HG02798 (cell line): Measurements from ENCODE around the gene ASAP2.
"Not testable (repeated sequence)": the region's sequence is repeated elsewhere in the genome, so short reads cannot be mapped to it uniquely, and the experiment has no call there.

Experiments
- ATAC-seq: cut with Tn5 transposase; IDR thresholded peaks from one replicate; pipeline ENCODE4 v1.9.1; 2021; ENCODE audit warnings: mild to moderate bottlenecking; ENCODE audit not compliant: unreplicated experiment, poor library complexity

Gene ASAP2

GRCh38 chr2:9390151-9390850 is 183.7 kb downstream of the ASAP2 start:
- ATAC-seq: no peak

DNA sequence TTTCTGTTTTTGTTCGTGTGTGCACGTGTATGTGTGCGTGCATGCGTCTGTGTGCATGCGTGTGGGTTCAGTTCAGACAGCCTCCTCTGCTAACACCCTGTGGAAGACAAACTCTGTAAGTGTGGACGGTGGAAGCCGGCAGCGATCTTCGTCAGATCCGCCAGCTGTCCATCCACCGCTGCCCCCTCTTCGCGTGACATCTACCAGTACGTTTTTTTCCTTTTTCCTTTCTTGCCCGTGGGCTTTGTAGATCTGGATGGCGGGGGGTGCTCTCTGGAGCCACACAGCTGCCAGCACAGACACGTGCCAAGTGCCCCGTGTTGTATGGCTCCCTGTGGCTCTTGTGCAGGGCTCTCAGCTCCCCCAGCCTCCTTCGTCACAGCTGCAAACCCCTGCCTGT is 184.4 kb downstream of the ASAP2 start:
- ATAC-seq: no peak

- ATAC-seq: no peak
Observed at GRCh38 chr2:9391961-9392720, 185.5 kb downstream of the ASAP2 start.

DNA sequence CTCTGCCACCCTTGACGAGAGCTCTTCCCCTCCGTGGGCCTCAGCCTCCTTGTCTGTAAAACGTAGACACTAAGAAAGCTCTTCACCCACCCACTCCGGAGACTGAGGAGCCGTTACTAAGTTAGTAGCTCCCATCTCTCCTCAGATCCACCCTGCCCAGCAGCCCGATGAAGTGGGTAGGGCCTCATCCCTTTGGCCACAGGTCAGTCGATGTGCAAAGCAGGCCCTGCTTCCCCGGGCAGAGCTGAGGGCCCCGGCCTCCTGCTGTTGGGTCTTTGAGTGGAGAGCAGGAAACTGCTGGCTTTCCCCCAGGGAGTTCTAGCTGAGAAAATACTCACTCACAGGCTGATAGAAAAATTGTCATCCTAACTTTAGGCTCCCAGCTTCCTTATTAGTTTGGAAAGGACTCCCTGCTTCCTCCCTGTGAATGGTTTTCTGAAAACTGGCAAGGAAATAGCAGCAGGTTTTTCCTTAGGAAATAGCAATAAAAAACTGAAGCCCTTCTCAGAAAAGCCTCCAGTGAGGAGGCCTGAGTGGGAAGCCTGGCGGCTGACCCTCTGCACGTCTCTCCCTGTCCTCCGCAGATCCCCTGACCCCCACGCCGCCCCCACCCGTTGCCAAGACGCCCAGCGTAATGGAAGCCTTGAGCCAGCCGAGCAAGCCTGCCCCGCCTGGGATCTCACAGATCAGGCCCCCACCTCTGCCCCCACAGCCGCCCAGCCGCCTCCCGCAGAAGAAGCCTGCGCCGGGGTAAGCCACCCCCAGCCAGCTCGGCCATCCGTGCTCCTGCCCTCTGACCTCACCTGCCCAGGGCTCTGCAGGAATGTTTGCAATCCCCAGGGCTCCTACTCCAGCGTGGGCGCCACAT is 186.5 kb downstream of the ASAP2 start:
- no peak for ATAC-seq

- no peak for ATAC-seq
Observed at GRCh38 chr2:9394816-9395215, 188.2 kb downstream of the ASAP2 start.

- ATAC-seq: no peak
Observed at GRCh38 chr2:9397201-9397600, 190.6 kb downstream of the ASAP2 start.

- ATAC-seq: not testable (repeated sequence)
Observed at GRCh38 chr2:9398251-9398650, 191.6 kb downstream of the ASAP2 start.

DNA sequence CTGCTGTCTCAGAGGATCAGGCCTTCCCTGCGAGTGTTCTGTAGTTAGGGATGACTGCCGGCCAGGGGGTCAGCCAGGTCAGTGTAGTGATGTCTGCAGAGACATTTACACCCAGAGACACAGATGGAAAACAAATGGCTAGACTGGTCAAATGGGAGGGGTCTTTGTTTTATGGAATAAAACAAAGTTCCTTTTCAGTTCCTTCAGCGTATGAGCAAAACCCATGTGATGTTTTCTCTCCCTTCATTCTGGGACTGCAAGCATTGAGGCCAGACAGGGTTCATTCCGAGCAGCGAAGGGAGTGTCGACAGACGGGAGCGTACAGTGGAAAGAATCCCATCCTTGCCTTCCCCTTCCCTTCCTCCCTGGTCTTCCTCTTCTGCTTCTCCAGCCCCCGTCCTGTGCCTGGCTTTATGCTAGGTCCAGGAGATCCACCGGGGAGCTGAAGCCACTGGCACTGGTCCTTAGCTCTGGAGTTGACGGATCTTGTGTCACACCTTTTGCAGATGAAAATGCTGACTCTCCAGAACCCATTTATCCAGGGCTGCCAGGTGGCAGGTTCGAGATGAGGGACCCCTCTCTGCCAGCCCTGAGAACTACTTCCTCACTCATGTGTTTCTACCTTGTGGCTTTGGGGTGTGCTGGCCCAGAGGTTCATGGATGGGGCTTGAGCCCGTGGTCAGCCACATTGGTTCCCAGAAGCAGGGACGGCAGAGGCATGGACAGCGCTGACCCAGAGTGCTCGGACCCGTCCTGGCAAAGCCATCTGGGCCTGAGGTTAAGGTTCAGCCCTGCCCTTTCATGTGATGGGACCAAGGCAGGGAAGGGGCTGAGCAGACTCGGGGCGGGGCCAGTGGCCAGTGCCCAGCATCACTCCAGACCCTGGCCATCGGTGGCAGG is 192.5 kb downstream of the ASAP2 start:
- ATAC-seq: no peak

DNA sequence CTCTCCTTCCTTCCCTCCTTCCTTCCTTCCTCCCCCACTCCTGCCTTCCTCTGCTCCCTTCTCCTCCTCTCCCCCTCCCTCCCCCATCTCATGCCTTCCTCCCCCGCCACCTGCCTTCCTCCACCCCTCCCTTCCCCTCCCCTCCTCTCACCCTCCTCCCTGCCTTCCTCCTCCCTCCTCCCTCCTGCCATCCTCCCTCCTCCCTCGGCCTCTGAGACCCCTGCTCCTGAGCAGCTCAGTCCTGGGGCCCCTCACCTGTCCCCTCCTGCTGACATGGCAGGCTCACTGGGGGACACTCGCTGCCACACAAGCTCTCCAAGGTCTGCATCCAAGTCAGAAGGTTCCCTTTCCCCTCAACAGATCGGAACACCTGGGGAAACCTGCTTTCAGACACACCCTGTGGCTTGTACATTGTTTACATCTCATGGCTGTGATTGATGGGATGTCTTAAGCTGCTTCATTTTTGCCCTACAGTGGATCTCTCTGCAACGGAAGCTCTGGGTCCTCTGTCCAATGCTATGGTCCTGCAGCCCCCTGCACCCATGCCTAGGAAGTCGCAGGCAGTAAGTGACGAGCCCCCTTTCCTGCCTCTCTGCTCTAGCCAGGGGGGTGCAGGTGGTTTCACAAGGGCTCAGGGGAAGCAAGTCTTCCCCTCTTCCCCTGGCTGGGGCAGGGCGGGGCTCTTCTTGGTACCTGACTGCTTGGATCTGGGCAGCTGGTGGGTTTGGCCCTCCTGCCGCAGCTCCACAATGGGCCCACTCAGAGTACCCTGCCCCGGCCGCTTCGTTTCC is 193.9 kb downstream of the ASAP2 start:
- no peak for ATAC-seq

- ATAC-seq: no peak
Observed at GRCh38 chr2:9401059-9401547, 194.5 kb downstream of the ASAP2 start.

- no peak for ATAC-seq
Observed at GRCh38 chr2:9401646-9402371, 195.2 kb downstream of the ASAP2 start.

DNA sequence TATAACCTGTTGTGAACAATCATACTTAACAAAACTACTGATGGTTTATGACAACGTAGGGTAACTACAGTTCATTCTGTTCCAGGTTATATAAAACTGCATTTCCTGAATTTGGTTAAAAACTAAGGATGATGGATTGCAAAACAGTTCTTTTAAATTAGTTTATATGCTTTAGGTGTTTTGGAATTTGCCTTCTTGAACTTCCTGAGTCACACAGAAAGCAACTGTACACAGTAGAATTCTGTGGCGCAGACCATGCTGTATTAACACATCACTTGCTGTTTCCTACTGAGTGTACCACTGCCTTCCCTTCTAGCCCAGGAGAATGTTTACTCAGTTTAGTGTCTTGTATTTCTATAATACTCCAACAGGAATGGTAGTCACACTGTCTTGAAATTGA is 197.3 kb downstream of the ASAP2 start:
- ATAC-seq: no peak

DNA sequence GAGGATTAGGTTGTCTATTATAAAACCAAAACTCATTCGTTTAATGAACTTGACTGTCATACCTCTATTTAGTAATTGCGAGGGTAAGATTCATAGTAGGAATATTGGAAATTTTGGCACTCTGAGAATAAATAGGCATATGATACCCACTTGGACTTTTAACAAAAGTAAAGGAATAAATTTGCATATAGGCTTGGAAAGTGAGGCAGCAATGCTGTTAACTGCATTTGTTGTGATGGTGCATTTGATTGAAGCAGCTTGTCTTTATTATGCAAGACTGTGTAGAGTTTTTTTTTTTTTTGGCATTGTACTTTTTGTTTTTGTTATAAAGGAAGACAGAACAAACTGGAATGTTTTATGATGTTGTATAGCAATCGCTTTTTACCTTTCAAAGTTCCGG is 197.8 kb downstream of the ASAP2 start:
- no peak for ATAC-seq

DNA sequence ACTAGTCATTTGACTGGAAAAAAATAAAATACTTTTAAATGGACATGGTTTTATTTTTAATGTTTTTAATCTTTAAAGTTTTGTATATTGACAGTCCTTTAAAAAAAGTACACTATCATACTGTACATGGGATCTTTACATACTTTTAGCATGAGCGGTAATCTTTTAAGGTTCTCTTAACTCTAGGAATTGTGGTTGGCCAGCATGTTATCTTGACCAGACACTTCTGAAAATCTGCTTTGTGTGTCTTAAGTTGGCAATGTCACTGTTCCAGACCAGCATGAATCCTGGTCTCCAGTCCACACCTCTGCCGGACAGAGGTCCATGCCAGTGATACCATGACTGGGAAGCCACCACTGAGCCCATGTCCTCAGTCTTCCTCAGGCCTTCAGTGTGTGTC is 199.0 kb downstream of the ASAP2 start:
- no peak for ATAC-seq

GRCh38 chr2:9406529-9407362 is 200.1 kb downstream of the ASAP2 start:
- no peak for ATAC-seq

DNA sequence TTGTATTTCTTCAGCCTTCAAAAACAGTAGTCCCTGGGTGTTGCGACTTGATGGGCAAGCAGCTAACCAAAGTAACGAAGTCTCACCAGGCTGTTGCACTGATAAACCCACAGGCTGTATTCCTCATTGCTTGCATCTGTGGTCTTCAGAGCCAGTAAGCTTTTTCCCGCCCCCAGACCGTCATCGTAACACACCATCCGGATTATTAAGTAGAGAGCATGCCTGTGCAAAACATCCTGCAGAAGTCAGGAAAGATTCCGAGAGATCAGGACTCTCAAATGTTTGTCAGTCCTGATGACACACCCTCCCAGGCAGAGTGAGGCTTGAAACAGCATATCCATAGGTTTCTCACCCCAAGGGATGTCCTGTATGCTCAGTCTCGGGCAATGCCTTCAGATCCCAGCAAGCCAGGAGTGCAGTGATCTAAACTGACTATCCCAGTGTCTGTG is 200.8 kb downstream of the ASAP2 start:
- no peak for ATAC-seq

- ATAC-seq: no peak
Observed at GRCh38 chr2:9408641-9409151, 202.1 kb downstream of the ASAP2 start.
